ENCODE data around the gene HPN. TPM values are rescaled to one million over a fixed set of nuclear protein-coding genes. Genes with fewer than 3 reads are reported as not detected.

Gene HPN
- total RNA-seq, 2 experiments from 2014 or later, result 0.31 TPM; not detected in 1

DNA sequence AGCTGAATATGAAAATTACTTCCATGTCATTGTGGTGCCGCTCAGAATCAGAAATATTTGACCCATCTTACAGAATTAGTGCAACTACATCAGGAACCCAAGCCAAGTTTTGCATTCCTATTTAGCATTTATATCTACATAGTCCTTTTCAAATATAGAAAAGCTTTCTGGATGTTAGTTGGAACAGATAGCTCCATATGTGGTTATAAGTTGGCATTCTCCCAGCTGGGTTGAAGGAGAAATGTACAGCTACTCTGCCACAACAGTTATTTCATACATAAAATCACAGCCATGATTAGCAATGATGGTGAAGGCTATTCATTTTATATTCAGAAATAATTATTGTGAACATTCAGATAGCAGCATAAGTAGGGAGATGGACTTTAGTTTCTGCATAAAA lies 28.2 kb downstream of the HPN start:
- Mint-ChIP-seq H3K9me3 (no peaks in the 10 kb centered on the region), H3K27ac (no peak overlapping the region), H3K36me3 (peaks cover 2% of the 10 kb centered on the region), H3K27me3 (no peaks in the 10 kb centered on the region), H3K4me3 (no peak overlapping the region), H3K4me1 (peaks cover 7% of the 10 kb centered on the region)
- DNase-seq, result no peak

DNA sequence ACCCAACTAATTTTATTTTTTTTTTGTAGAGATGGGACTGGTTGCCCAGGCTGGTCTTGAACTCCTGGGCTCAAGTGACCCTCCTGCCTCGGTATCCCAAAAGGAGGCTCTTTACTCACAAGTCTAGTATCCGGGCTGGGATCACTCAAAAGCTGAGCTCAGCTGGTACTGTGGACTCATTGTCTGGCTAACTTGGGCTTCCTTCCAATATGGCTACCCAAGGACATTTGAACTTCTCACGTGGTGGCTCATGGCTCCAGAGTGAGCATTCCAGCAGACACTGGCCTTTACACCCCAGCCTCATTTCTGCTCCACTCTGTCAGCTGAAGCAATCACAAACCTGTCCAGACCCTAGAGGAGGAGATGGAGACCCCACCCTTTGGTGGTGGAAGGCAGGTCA lies 28.9 kb downstream of the HPN start:
- no peaks in the 10 kb centered on the region for H3K27me3 Mint-ChIP-seq
- H3K4me1 Mint-ChIP-seq, result peaks cover 7% of the 10 kb centered on the region

GRCh38 chr19:35073516-35073915 lies 32.0 kb downstream of the HPN start:
- peaks cover 2% of the 10 kb centered on the region for H3K36me3 Mint-ChIP-seq
- no peaks in the 10 kb centered on the region for H3K27me3 Mint-ChIP-seq
- no peak for DNase-seq

More for the DNA sequence above, 28.9 kb downstream of the HPN start:
- Mint-ChIP-seq H3K36me3 (peaks cover 2% of the 10 kb centered on the region), H3K9me3 (no peaks in the 10 kb centered on the region), H3K27ac (no peak overlapping the region), H3K4me3 (no peak overlapping the region)
- DNase-seq, result no peak

GRCh38 chr19:35073941-35074340 lies 32.4 kb downstream of the HPN start:
- DNase-seq, result no peak
- peaks cover 2% of the 10 kb centered on the region for H3K36me3 Mint-ChIP-seq
- H3K27ac Mint-ChIP-seq, result no peak overlapping the region
- H3K4me1 Mint-ChIP-seq, result no peaks in the 10 kb centered on the region
- H3K4me3 Mint-ChIP-seq, result no peak overlapping the region
- H3K27me3 Mint-ChIP-seq, result no peaks in the 10 kb centered on the region
- no peaks in the 10 kb centered on the region for H3K9me3 Mint-ChIP-seq

More at GRCh38 chr19:35073516-35073915, 32.0 kb downstream of the HPN start:
- no peak overlapping the region for H3K27ac Mint-ChIP-seq
- no peak overlapping the region for H3K4me3 Mint-ChIP-seq
- no peaks in the 10 kb centered on the region for H3K4me1 Mint-ChIP-seq
- H3K9me3 Mint-ChIP-seq, result no peaks in the 10 kb centered on the region

- Mint-ChIP-seq H3K36me3 (peaks cover 2% of the 10 kb centered on the region), H3K4me3 (no peak overlapping the region), H3K27ac (no peak overlapping the region), H3K9me3 (no peaks in the 10 kb centered on the region), H3K4me1 (no peaks in the 10 kb centered on the region), H3K27me3 (no peaks in the 10 kb centered on the region)
- no peak for DNase-seq
Observed at GRCh38 chr19:35074426-35075201, 33.1 kb downstream of the HPN start.

- Mint-ChIP-seq H3K4me3 (no peak overlapping the region), H3K4me1 (no peaks in the 10 kb centered on the region), H3K27ac (no peak overlapping the region), H3K36me3 (peaks cover 2% of the 10 kb centered on the region), H3K9me3 (no peaks in the 10 kb centered on the region), H3K27me3 (no peaks in the 10 kb centered on the region)
- no peak for DNase-seq
Observed at GRCh38 chr19:35075202-35076025, 33.9 kb downstream of the HPN start.

DNA sequence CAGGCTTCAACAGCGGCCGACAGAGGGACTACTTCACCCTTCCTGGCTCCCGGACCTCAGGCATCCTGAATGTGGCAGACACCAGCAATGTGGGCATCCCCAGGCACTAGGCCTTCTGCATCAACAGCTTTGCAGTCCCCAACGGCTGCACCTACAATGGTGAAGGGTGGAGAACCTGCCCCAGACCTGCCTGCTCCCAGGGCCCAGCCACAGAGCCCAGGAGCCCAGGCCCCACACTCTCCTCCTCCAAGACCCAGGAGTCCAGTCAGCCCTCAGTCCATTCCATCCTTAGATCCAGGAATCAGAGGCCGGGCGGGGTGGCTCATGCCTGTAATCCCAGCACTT lies 34.5 kb downstream of the HPN start:
- Mint-ChIP-seq H3K9me3 (no peaks in the 10 kb centered on the region), H3K4me1 (no peaks in the 10 kb centered on the region), H3K4me3 (no peak overlapping the region), H3K27me3 (no peaks in the 10 kb centered on the region), H3K36me3 (no peaks in the 10 kb centered on the region), H3K27ac (no peak overlapping the region)
- no peak for DNase-seq

DNA sequence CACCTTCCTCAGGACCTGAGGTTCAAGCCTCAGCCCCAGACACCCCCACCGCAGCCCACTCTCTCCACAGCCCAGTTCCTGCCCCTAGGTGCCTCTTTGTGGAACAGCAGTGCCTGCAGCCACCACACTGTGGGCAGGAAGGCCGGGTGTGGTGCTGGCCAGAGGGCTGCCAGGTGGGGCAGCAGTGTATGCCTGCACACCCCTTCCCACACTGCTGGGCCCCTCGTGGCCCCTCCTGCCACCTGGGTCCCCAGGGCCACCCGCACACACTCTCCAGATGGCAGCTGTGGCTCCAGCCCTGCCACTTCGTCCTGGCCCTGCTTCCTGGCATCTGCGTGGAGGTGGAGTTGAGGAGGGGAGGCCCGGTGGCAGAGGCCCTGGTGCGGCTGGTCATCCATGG lies 35.1 kb downstream of the HPN start:
- no peaks in the 10 kb centered on the region for H3K9me3 Mint-ChIP-seq
- no peak for DNase-seq
- H3K36me3 Mint-ChIP-seq, result no peaks in the 10 kb centered on the region
- no peaks in the 10 kb centered on the region for H3K4me1 Mint-ChIP-seq
- H3K27me3 Mint-ChIP-seq, result no peaks in the 10 kb centered on the region
- H3K27ac Mint-ChIP-seq, result no peak overlapping the region
- H3K4me3 Mint-ChIP-seq, result no peak overlapping the region

DNA sequence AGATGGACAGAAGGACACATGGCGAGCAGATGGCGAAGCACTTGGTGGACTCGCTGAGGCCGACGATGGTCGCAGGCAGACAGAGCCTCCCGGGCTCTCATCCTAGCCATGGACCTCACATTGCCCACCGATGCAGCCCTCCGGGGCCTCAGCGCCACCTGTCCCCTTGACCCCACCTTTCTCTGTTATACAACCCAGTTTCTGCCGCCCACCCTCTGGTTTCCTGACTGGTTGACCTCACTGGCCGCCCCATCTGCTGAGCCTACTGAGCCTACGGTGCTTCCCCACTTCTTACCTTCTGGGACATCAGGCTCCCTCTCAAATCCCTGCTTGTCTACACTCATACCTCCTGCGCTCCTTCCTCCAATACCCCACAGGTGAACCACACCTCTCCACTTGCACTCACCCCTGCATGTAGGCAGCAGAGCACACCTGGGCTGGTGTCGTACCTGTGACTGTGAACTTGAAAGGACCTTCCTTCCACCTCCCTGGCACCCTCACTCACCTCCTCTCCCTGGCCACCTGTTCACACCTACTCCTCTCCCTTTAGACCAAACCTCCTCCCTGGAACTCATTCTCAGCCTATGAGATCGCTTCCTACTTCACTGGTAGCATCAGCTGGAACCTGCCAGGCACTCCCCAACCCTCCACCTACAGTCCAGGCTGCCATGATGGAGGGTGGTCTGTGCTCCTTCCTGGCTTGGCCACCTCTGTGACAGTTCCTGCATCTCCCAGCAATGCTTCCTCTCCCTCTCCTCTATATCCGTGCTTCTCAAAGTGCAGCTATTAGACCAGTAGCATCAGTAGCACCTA lies 36.1 kb downstream of the HPN start:
- H3K27ac Mint-ChIP-seq, result no peak overlapping the region
- H3K27me3 Mint-ChIP-seq, result no peaks in the 10 kb centered on the region
- H3K4me1 Mint-ChIP-seq, result no peaks in the 10 kb centered on the region
- no peak overlapping the region for H3K4me3 Mint-ChIP-seq
- no peak for DNase-seq
- H3K9me3 Mint-ChIP-seq, result no peaks in the 10 kb centered on the region
- H3K36me3 Mint-ChIP-seq, result no peaks in the 10 kb centered on the region

DNA sequence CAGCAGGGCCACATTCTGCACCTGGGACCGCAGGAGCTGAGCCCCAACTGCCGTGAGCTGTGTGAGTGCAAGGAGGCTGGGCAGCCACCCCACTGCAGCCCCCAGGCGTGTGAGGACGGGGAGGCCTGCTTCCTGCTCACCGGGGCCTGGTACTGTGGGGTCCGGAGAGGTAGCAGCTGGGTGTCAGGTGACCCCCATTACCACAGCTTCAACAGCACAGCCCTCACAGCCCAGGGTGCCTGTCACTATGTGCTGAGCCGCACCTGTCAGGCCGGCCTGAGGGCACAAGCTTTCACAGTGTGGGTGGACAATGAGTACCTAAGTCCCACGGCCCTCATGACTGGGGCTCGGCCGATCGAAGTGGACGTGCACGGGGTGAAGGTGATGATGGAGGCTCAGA lies 38.3 kb downstream of the HPN start:
- Mint-ChIP-seq H3K36me3 (no peaks in the 10 kb centered on the region), H3K4me1 (no peaks in the 10 kb centered on the region), H3K27ac (no peak overlapping the region), H3K4me3 (no peak overlapping the region), H3K9me3 (no peaks in the 10 kb centered on the region), H3K27me3 (no peaks in the 10 kb centered on the region)
- no peak for DNase-seq

- H3K27me3 Mint-ChIP-seq, result no peaks in the 10 kb centered on the region
- H3K4me1 Mint-ChIP-seq, result peaks cover 3% of the 10 kb centered on the region
- no peaks in the 10 kb centered on the region for H3K9me3 Mint-ChIP-seq
- H3K36me3 Mint-ChIP-seq, result no peaks in the 10 kb centered on the region
- no peak overlapping the region for H3K27ac Mint-ChIP-seq
- no peak for DNase-seq
- H3K4me3 Mint-ChIP-seq, result no peak overlapping the region
Observed at GRCh38 chr19:35080613-35081170, 39.2 kb downstream of the HPN start.

- no peaks in the 10 kb centered on the region for H3K27me3 Mint-ChIP-seq
- no peaks in the 10 kb centered on the region for H3K9me3 Mint-ChIP-seq
- no peaks in the 10 kb centered on the region for H3K36me3 Mint-ChIP-seq
- H3K27ac Mint-ChIP-seq, result no peak overlapping the region
- no peak overlapping the region for H3K4me3 Mint-ChIP-seq
- DNase-seq, result no peak
- H3K4me1 Mint-ChIP-seq, result peaks cover 5% of the 10 kb centered on the region
Observed at GRCh38 chr19:35081201-35081600, 39.7 kb downstream of the HPN start.

- DNase-seq, result no peak
- Mint-ChIP-seq H3K27ac (no peak overlapping the region), H3K4me1 (peaks cover 5% of the 10 kb centered on the region), H3K27me3 (no peaks in the 10 kb centered on the region), H3K4me3 (no peak overlapping the region), H3K36me3 (no peaks in the 10 kb centered on the region), H3K9me3 (no peaks in the 10 kb centered on the region)
Observed at GRCh38 chr19:35083691-35084508, 42.4 kb downstream of the HPN start.

GRCh38 chr19:35084509-35084762 lies 42.9 kb downstream of the HPN start:
- Mint-ChIP-seq H3K4me3 (no peak overlapping the region), H3K27ac (no peak overlapping the region), H3K27me3 (no peaks in the 10 kb centered on the region), H3K4me1 (peaks cover 5% of the 10 kb centered on the region), H3K36me3 (no peaks in the 10 kb centered on the region), H3K9me3 (no peaks in the 10 kb centered on the region)
- DNase-seq, result no peak

Data from activated naive CD8-positive, alpha-beta T cell treated with anti-CD3 and anti-CD28 coated beads for 36 hours (primary cell).